NCI-H146 (cell line): ENCODE data around the gene SHISAL1.
"Not testable (repeated sequence)": the region's sequence is repeated elsewhere in the genome, so short reads cannot be mapped to it uniquely, and the experiment has no call there.

Experiments
- DNase-seq: peaks from one replicate; lab custom pipeline; 2025; lab: John Stamatoyannopoulos, UW

The SHISAL1 gene

DNA sequence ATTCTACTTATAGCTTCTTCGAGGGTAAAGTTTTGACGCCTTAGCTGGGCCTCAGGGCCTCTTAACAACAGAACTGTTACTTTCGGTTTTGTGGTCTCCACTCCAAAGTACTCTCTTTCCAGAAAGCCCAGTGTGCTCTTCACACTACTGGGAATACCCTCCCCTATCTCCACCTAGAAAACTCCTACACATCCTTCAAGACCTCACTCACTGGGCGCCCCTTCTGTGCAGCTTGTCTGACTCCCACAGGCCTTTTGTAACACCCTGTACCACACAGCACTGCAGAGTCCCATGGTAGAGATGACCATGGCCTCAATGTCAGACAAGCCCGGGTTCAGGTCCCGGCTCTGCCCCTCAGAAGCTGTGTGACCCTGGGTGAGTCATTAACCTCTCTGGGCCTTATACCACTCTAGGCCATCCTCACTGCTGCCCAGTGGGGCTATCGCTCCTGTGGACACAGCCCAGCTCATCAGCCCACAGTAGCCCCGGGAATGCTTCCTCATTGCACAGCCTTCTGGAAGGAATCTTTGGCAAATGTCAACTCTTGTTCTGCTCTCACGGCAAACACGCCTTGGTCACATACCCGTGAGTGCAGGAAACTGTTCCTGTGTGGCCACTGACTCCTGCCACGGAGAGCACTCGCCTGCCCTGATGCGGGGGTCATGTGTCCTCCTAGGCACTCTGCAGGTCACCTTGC lies 51.4 kb downstream of the SHISAL1 start:
- no peak for DNase-seq

DNA sequence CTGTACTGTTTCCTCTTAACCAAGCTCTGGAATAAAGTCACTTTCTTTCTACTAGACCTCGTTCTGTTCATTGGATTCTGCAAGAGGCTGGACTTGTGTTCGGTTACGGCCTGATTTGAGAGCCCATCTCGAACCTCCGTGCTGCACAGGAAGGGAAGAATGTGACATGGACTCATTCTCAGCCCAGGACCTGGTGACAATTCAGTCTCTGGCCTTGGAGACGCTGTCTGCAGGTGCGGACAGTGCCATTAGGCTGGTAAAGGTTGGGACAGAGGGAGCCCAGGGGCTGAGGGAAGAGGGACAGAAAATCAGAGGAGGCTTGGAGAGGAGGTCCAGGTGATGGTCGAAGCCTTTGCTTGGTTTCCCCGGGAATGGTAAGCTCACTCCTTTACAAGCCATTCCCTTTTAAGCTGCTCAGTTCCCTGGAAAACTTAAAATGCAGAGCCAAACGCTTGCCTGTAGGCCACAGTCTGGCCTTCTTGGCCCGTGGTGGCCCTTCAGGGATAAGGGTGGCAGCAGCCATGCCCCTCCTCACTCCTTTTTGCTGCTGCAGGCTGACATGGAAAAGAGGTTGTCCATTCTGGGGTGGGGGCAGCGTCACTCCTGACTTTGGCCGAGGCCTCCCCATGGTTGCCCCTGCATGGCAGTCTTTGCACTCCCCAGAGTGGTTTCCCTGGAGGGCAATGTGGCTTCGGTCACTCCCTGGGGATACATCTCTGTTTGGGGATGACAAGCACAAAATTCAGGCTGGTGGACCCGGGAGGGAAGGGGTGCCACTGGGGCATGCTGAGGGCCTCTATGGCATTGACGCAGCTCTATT lies 52.3 kb downstream of the SHISAL1 start:
- no peak for DNase-seq

DNA sequence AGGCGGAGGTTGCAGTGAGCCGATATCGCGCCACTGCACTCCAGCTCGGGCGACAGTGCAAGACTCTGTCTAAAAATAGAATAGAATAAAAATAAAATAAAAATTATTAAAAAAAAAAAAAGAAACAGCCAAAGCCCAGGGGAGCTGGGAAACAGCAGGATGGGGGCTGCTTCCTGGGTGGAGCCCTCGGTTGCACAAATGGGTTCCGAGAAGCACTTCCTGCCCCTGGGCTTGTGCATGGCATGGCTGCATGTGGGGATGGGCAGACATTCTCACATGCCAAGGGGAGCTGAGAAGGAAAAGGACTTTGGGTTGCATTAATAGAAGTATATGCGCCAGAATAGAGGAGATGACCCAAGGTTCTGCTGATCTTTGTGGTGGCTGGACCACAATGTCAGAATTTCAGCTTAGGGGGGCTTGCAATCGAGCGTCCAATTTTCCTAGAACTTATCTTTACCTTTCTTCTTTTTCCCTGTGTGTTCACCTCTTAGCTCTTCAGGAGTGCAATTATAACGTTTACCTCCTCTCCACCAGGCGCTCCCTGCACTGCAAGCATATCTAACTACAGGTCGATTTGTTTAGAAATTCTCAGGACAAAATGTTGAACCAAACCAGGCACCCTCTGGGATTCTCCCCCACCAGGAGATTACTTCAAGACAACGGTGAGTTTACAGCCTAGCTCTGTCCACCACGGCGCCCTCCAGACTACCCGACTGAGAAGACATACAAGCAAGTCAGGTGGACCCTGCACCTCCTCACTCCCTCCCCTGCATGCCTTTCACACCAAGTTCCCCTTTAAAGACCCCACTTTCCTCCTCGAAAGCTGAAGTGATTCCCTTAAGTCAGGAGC lies 53.2 kb downstream of the SHISAL1 start:
- no peak for DNase-seq

- DNase-seq: no peak
These were observed 55.9 kb downstream of the SHISAL1 start for GRCh38 chr22:44256556-44257485.

- DNase-seq: no peak
These were observed 56.7 kb downstream of the SHISAL1 start for GRCh38 chr22:44256085-44256484.

DNA sequence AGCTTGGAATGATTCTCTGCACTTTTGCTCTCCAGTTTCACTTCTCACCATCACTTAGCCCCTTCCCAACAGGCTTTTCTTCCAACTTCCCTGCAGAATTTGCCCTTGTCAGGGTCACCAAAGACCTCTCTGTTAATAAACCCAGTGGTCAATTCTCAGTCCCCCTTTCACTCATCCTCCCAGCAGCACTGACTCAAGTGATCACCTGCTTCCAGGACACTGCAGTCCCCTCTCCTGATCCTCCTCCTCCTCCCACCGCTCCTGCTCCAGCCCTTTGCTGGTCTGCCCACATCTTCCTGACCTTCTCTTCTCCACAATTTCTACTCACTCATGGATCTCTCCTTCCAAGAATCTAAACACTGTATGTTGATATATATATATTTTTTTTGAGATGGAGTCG lies 57.9 kb downstream of the SHISAL1 start:
- no peak for DNase-seq

DNA sequence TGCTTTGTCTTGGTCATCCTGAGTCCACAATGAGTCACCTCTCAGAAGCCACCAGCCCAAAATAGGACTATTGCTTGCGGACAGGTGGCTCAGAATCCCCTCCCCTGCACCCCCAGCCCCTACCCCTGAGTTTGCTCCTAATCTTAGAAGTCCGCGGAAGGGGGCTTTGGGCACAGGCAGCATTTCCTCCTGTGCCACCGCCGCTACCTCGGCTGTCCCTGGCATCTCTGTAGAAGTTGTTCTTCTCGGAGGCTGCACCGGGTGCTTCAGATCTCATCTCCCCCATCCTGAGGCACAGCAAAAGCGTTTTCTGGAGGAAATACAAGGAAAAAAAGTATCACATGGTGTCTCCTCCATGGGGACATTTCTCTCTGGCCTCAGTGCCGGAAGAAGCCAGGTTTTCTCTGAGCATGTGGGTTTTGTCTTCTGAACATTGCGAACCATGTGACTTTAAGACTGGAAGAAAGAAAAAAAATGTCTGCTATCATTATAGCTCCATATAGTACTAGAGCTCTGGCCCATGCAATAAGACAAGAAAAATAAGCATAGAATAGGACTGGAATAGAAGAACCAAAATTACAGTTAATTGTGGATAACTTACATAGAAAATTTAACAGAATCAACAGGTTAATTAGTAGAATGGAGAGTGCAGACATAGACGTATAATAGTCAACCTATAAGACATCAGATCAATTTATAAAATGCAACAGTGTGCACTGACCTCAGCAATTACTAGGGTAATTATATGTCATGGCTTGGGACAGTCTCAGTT lies 63.2 kb downstream of the SHISAL1 start:
- no peak for DNase-seq

- DNase-seq: no peak
These were observed 63.8 kb downstream of the SHISAL1 start for GRCh38 chr22:44248926-44249325.

DNA sequence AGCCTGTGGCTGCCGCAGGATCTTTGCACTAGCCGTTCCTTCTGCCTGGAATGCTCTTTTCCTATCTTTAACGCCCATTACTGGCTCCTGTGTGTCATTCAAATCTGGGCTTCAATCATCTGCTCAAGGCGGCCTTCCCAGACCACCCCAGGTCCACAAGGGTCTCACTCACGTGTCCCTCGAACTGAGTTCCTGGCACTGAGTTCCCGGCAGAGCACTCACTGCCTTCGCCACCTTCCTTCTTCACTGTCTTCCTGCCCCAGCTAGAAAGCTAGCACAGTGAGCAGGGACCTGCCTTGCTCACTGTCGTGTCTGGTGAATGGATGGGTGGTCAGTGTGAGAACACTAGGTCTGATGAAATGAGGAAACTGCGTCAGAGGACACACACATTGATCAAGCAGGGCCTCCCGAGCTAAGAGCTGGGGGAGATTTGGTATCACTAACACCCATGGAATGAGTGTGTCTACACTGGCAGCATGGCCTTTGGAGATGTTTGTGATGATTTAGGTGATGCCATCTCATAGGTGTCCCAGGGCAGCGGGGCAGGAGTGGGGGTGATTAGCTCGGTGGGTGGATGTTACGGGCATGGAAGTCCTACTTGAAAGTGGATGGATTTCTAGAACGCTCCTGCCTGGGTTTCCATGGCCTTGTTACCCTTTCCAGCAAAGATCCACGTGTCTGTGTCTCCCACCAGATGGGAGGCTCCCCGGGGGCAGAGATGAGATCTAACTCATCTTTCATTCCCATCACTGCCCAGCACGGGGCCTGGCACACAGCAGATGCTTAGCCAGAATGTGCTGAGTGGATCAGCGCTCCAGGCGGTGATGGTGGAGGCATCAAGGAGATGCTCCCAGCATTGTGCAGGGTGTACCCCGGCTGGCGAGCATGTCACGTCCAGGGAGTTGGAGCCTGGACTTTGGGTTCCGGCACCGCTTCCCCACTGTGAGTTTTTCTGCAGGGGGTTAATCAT lies 64.5 kb downstream of the SHISAL1 start:
- no peak for DNase-seq

DNA sequence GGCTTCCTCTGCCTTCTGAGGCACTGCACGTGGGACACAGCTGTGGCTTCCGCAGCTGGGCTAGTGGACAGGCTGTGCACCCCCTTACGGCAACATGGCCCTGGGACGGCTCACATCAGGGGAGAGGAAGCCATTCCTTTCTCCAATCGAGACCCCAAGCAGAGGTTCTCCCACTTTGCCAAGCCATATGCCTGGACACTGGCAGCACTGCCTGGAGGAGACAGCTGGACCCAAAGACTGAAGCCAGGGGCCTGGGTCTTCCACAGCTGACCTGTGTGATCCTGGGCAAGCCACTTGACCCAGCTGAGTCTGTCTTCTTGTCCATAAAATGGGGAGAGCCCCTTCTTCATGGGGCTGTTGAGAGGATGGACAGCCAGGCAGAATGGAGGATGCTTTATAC lies 65.4 kb downstream of the SHISAL1 start:
- DNase-seq: no peak

- no peak for DNase-seq
These were observed 66.0 kb downstream of the SHISAL1 start for GRCh38 chr22:44246615-44247326.

GRCh38 chr22:44245867-44246266 lies 66.9 kb downstream of the SHISAL1 start:
- no peak for DNase-seq

DNA sequence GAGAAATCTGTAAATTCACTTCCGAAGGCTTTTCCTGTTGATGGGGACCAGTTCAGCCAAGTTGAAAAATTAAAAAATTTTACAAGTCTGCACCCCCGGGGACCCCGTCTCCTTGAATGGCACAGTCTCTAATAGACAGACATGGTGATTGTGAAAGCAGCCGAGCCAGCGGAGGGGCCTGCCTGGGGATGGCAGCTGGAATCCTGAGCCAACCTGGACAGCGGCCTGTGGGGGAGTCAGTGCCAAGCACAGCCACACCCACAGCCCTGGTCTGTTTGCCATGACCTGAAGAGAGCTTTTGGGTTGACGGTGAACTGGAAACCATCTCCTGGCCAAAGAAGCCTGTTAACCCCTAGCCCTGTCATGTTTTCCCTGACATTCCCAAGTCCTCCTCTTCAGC lies 67.3 kb downstream of the SHISAL1 start:
- no peak for DNase-seq

GRCh38 chr22:44244265-44244822 lies 68.4 kb downstream of the SHISAL1 start:
- no peak for DNase-seq

- DNase-seq: no peak
These were observed 69.0 kb downstream of the SHISAL1 start for GRCh38 chr22:44243761-44244160.

DNA sequence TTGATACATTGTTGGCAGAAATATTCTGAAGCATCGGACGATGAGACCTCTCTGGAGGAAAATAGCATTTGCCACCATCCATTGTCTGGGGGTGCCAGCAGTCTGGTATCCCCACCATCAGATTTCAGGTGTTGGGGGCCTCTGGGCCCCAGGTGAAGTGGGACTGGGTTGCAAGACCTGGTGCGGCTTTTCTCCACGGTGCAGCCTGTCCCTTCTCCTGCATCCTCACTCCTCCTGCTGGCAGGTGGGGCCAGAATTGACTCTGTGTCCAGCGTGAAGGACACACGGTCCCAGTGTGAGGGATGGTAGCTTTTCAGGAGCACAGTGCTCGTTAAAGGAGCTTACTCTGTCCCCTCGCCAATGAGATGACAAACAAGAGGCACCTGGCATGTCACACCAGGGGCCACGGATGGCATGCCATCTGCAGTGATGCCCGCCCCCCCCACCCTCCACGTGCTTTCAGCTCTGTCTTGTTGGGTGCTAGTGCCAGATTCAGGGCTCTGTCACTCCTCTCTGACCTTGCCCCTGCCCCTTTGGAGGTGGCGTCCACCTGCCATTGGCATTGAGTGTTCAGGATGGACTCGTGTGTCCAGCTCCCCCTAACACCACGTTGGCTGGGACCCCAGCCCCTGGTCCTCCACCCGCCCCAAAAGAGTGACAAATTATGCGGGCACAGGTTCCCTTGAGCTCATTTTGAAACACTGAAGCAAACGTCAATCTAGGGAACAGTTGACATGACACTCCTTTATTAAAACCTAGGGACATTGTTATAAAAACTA lies 69.6 kb downstream of the SHISAL1 start:
- no peak for DNase-seq

GRCh38 chr22:44241121-44241520 lies 71.6 kb downstream of the SHISAL1 start:
- not testable (repeated sequence) for DNase-seq

GRCh38 chr22:44237290-44237689 lies 75.5 kb downstream of the SHISAL1 start:
- DNase-seq: no peak
